GM21423 (cell line): ENCODE measurements around the gene SLC44A1.

ENCODE experiments used
- ATAC-seq: cut with Tn5 transposase; IDR thresholded peaks from one replicate; pipeline ENCODE4 v1.9.1; 2021; ENCODE audit warnings: mild to moderate bottlenecking, moderate library complexity; ENCODE audit not compliant: unreplicated experiment

Gene SLC44A1

DNA sequence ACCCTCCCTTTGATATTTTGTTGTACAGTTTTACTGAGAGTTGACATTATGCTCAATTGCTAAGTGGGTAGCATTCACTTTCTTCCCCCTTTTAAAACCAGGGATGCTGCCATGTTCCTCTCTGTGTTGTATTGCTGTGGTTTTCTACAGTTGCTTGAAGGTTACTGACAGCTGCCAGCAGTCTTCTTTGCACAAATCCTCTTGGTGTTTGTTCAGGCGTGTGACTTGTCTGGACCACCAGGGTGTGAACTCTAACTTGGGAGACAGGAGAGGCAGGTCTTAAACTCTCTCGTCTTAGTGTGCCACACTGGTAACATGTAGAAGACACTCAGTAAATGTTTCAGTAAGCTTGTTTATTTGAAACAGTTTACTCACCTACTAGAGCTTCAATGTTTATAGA, 25.1 kb downstream of the SLC44A1 start:
- ATAC-seq: no peak

DNA sequence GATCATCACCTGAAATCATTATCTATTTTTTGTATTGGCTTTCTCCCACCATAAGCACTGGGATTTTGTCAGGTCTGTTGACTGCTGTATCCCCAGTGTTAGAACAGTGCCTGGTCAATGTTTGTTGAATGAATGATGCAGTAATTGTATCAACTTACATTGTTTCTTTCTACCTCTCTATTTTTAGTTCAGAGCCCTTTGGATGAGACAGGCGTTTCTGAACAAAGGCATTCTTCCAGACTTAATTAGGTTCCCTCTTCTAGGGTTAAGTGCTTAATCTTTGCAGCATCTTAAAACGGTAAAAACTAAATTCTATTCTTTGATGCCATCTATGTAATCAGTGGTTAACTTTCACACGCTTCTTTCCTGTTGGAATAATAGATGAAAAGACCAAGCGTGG, 26.3 kb downstream of the SLC44A1 start:
- ATAC-seq: no peak

DNA sequence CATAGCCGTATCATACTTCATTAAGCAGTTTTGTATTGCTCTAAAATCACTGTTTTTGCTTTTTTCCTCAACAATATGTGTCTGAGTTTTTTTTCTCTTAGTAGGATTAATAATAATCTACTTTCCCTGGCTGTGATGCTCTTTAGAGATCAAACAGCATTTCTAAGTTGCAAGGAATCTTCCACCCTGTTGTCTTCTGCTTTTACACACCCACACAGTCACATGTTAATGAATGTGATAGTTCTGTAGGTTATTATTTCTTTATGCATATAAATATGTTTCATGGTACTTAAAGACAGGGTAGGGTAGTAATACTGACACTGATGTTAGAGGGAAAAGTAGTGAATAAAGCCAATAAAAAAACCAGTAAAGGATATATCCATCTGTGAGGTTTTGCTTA, 29.3 kb downstream of the SLC44A1 start:
- ATAC-seq: no peak

DNA sequence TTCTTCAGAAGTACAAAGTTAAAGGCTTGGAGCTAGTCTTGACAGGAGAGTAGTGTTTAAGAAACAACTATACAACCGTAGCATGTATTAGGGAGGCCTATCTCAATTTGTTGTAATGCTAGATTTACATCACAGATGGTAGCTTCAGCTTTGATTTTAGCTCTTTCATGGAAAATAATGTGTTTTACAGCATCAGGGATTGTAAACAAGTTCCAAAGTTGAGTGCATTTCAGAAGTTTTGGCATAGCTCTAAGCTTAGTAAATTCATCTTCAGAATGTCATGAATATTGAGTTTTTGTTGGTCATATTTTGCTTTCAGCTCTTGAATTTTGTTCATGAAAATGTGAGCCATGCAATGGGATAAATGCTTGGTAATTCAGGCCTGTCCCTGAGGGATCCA, 30.7 kb downstream of the SLC44A1 start:
- no peak for ATAC-seq

DNA sequence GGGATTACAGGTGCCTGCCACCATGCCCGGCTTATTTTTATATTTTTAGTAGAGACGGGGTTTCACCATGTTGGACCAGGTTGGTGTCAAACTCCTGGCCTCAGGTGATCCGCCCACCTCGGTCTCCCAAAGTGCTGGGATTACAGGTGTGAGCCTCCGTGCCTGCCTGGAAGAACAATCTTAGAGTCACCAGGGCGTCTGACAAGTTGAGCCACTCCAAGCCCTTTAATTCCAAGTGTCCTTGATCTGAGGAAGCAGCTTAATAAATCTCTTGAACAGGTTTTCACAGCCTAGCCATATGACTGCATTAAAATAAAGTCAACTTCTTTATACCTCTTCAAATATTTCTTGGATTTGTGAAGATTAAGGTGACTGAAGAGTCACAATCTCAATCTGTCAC, 31.5 kb downstream of the SLC44A1 start:
- ATAC-seq: no peak

DNA sequence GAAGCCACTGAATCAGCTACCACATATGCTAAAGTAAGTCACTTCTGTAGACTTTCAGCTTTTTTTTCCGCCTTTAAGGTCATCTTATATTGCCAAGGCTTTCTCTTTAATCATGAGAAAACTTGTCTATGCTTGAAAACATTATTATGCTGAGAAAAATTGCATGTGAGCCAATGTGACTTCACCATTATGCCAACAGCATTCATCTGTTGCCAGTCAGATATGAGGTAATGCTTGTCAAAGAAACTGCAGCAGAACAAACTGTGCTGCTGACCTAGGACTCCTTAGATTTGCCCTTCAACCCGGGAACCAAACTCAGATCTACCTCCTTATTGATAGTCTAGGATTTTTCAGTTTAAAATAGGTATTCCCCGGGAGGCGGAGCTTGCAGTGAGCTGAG, 34.3 kb downstream of the SLC44A1 start:
- ATAC-seq: no peak

DNA sequence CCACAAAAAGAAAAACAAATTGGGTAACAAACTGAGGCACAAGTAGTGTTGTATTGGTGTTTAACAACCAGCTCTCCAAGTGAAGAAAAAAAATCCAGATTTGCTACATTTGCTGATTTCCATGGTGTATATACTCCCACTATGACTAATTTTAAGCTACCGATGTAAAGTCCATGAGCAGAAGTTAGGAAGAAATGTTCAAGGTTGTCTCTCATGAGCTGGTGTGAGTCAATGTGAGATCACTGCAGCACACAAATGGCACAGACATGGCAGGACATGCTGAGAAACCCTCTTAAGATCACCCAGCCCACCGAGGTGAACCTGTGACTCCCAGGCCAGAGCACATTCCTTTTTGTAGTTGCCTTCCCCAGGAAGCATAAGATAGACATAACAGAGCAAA, 36.2 kb downstream of the SLC44A1 start:
- no peak for ATAC-seq

DNA sequence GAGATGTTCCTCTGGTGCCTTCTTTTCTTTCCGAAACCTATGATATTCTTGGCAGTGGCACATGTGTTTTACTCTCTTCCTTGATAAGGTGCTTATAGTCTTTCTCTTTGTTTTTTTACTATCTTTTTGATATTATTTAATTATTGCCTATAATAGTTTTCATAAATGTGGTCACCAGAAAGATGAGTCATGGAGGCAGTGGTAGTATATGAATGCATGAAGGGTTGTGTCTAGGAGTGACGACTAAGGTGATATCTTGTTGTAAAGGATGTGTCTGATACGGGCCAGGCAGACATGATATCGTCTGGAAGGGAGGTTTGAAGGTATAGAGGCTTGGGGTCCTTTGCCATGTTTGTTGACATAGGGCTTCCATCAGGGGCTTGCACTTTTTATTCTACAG, 36.8 kb downstream of the SLC44A1 start:
- ATAC-seq: no peak

DNA sequence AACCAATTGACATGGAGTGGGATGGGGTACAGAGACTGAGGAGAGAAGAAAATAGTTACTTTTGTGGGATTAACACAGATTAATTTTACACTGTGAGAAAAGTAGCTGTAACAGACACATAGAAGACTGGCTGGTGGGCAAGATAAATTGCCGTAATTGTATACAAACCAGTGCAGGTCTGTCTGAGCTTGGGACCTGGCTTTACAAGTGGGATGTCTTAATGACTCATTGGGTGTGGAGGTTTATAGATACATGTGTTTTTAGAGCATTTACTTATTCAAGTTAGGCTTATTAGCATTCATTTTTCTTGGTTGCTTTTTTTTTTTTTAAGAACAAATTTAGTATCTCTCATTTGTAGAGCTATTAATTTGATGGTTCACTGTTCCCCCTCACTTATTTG, 37.5 kb downstream of the SLC44A1 start:
- no peak for ATAC-seq

DNA sequence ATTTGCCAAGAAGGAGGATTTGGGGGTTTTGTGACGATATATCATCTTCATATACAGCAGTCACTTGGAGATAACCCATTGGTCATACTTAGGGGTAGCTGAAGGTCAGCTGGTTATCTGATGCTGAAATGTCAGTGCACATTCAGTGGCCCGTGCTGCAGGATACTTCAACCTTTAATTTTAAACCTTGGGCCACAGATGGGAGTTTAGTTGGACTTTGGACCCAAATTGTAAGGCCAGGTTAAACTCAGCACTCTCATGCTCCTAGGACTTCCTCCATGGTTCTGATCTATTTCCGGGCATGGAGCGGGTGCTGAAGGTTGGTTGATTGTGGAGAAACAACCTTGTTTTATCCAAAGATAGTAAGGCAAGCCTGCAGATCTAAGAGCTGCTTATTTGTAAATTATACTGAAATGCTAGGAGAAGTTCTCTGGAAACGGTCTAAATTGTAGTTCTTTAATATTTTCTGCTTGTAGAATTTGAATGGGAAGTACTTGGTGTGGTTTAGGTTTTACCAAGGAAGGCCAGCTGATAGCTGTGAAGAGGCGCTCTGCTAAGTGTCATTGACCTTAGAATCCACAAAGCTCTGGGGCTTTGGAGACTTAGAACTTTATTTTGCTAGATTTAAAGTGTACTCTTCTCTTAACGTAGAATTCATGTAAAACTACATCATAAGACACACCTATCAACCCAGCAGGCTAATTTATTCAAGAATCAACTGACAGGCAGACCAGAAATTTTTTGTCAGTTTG, 38.6 kb downstream of the SLC44A1 start:
- no peak for ATAC-seq

DNA sequence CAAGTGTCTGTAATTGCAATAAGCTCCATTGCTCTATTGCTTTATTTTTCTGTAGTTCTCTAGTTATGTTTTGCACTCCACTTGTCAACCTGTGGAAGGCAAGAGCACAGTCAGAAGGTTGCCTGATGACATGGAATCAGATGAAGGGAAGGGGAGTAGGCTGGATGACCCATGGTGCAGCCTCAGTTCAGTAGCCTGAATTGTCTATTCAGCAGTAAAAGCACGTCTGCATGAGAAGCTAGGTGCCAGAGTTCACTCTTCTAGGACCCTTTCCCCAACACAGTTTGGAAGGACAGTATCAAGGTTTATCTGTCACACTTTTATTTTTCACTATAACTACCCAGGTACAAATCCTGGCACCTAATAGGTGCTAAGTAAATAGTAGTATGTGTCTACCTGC, 39.3 kb downstream of the SLC44A1 start:
- ATAC-seq: no peak

DNA sequence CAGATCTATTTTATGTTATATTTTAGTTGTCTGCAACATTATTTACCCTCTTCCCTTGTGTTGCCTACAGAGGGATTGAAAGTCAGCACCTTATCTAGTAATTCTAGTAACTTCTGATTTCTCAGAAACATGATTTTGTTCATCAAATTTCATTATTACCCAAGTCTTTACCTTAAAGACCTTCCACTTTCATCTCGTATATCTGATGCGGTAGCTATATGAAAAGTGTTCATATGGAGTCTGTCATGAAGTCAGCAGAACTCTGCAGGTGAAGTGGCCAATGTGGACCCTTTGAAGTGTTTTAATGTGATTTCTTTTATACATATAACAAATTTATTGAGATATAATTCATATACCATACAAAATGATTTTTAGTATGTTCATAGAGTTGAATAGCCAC, 40.0 kb downstream of the SLC44A1 start:
- ATAC-seq: no peak

DNA sequence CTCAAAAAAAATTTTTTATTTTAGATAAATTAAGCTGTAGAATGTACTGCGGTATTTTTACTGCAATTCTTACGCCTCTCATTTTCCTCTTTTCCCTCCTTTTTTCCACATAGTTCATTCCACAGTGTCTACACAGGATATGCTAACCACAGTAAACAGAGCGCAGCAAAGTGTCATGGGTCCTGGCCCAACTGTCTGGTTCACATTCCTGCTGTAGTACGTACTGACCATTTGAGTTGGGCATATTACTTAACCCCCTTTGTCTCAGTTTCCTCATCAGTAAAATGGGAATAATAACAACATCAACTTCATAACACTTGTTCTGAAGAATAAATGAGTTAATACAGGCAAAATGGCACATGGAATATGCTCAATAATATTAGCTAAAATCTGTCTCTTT, 41.6 kb downstream of the SLC44A1 start:
- ATAC-seq: no peak

DNA sequence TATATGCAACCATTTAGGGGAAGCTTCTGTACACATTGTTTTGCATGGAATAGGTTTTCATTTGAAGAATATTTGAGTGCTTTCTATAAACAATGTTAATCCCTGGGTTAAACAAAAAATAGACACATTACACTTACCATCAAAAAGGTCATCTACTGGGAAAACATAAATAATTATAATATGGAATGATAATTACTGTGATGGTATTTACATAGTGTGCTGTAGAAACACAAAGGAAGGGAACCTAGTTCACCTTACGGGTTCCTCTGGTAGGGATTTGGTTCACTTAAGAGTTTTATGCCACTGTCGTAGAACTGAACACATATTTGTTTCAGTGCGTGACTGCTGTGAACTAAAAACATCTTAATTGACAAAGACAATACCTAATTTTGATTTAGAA, 44.9 kb downstream of the SLC44A1 start:
- no peak for ATAC-seq

DNA sequence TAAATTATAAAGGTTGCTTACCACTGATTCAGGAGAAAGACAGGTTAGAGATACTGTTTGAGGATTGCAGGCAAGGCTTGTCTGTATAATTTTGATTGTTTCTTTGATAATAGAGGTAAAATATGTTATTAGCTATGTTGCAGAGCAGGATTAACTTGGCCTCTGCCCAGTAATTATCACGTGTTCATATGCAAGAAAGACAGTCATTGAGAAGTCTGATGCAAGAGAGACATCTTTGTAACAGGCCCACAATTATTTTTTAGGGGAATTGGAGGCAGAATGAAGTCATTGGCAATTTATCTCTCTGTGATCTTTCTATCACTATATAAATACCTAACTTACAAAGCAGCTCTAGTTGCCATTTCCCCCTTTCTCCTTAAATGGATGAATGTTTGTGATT, 46.0 kb downstream of the SLC44A1 start:
- ATAC-seq: no peak

DNA sequence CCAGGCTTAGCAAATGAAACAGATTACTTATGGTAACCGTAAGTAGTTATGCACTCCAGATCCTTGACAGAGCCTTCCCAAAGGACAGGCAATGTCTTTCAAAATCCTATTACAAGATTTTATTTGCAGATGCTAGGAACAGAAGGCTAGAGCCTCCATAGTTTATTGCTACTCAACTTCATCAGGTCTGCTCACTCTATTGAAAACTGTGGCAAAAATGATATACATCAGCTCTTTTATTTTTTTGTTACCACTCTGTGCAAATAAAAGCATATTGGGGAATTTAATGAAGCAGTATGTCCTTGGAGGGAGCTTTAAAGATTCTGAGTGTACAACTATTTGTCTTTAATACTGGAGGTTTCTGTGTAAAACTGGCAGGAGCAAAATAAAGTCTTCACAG, 46.5 kb downstream of the SLC44A1 start:
- ATAC-seq: no peak

DNA sequence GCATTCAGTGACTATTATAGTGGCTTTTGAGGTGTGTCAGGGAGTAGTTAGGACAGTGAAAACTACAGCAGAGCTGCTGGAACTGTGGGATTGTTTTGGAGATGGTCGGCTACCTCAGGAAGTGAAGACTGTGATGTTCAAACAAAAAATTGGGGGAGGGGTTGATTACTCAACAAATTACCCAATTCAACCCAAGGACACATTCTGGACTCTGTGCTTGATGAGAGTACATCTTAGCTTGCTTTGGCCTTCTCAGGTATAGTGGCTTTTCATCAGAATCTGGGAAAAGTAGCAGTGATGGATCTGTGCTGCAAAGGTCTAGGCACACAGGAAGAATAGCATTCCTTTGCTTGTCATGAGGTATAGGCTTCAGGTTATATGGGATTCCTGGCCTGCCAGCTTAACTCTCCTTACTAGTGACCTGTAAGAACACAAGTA, 47.0 kb downstream of the SLC44A1 start:
- no peak for ATAC-seq

DNA sequence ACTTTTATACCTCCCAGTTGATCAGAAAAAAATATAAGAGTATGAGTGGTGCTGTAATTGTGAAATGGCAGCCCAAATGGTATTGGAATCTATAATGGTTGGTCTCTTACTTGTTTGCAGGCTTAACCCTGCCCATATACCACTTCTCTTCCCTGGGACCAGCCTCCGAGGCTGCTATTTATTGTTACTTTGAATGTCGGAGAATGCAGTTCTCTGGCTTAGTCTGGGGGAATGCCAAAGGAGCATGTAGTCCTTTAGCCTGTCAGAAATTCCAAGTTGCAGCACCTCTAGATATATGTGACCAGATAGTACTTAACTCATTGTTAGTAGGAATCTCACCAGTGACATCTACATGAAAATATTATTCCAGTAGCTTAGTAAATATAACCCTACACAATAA, 47.5 kb downstream of the SLC44A1 start:
- ATAC-seq: no peak

DNA sequence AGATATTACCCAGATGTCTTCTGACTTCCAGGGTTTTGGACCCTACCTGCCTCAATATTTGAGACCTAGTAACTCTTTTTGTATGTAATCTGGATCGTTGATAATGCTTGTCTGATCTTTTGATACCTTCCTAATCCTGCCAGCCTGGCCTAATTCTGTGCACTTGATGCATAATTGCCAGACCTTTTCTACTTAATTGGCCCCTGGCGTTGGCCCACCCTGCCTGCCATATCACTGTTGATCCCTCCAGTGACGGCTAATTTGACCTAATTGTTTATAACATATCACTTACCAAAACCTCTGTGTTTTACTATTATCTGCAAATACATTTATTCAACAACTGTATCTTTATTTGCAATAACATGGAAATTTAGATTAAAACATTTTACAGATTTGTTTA, 49.0 kb downstream of the SLC44A1 start:
- no peak for ATAC-seq

DNA sequence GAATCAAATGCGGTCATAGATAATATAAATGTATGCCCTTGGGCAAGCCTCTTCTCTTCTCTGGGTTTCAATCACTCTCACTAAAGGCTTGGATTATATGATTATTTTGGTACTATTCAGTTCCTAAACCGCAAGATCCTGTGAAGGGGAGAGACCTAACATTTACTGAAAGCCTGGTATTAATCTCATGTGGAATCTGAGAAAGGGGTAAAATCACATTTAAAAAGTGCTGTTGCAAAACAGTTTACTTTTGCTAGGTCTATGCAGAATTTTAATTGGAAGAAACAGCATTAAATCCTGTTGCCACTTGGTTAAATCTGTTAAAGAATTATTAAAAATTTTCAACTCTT, 50.7 kb downstream of the SLC44A1 start:
- ATAC-seq: no peak

DNA sequence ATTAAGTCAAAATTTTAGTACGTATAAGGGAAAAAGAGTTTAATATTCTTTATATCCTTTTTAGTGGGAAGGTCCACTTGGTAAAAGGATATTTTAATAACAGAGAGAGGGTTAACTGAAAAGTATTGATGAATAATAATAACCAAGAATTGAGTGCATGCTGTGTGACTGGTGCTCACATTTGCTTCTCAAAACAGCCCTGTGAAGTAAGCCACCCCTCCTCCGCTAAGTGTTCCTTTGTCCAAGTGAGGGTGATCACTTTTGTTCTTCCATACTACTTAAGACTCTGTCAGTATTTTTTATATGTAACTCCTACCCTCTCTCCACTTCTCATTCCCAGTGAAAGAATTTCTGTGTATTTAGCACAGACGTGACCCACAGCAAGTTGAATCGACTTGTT, 51.5 kb downstream of the SLC44A1 start:
- ATAC-seq: no peak

DNA sequence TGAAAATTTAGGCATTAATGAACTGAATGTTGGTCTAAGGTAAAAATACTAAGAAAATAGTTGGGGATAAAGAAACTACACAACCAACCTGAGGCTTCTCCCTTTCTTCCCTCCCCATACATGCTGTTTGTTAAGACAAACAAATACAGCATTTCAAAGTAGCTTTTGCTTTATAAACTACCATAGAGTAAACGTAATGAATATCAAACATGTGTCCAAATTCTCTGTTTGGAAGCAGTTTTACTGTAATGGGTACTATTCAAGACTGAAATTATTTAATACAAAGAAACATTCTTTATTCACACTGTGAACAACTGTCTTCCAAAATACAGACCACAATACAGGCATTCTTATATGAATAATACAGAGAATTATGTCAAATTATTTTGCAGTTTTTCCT, 52.0 kb downstream of the SLC44A1 start:
- no peak for ATAC-seq

DNA sequence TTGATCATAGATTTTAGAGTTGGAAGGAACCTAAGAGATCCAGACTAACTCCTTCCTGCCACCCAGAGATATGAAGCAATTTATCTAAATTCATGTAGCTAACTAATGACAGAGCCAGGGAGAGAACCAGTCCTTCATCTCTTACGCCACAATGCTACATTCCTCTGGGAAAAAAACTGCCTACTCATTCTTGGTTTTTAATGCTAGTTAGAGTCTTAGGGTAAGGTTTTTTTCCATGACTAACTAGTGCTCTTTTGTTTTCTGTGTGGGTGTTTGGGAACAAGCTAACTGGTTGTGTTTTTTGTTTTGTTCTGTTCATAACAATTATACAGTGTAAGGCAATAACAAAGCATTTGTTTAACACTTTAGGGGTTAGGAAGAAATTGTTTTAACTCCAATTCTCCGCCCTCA, 52.4 kb downstream of the SLC44A1 start:
- ATAC-seq: no peak
